Head of caudate nucleus (tissue), 42 donors: ENCODE data around the gene SLC13A4.
"Not testable (repeated sequence)": the region's sequence is repeated elsewhere in the genome, so short reads cannot be mapped to it uniquely, and the experiment has no call there.

Experiments used
- DNase-seq, 42 donors: peaks; one replicate each; pipeline versions ENCODE4 v3.0.0 to v3.0.0-alpha.2; 2020 to 2021; ENCODE audit warnings: mixed read lengths in 7 of 42
- intact Hi-C: fragments of 100-400 bp; cut with DNase I; formaldehyde crosslinking; loops from one replicate; pipeline ENCODE4 v1.15.0; 2022

SLC13A4 gene

DNA sequence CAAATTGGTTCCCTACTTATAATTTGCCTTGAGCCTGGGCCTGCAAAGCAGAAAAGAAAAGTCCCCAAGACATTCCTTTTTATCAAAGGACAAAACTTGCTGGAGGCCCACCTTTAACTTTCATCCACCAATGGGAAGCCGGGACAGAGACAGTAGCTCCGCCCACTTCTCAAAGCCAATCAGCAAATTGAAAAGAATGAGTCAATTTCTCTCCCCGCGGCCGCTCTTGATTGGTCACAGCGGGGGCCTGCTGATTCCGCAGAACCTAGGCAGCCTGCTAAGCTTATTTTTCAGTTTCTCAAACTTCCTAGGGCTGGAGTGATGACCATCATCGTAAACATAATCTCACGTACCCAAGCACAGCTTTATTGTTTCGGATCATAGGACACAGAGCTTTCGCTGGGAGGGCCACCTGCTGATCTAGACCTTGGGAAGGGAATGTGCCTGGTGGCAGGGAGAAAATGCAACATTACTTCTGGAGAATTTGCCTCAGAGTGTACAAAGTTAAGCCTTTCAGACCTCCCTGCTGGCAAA, at the start of gene SLC13A4:
Gene SLC13A4 (minus strand): TSS at position 51 of the 534 bp plus-strand sequence. CDS start 690 bp downstream, outside the sequence.
- no peak for DNase-seq
- intact Hi-C loops, result no loop called here

GRCh38 chr7:135775915-135776314, 47.9 kb upstream of the SLC13A4 start:
- intact Hi-C loops, DNase-seq: not testable (repeated sequence)

DNA sequence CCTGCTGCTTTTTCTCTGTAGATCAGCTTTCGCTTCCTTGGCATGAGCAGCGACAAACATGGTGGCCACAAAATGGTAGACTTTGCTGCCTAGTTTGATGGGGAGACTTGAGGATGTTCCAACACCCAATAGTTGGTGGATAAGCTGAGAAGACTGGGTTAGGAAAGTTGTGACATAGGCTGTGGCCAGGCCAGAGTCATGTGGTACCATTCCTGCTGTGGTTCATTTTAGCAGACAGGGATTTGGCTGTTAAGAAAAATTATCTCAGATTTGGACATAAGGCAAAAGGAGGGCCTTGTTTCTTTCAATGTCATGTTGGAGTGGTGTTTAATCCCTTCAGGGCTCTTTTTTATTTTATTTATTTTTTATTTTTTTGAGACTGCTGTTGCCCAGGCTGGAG, 47.2 kb upstream of the SLC13A4 start:
- intact Hi-C loops, result no loop called here
- DNase-seq, result peak in 1 of 42 donors; percentile 8

DNA sequence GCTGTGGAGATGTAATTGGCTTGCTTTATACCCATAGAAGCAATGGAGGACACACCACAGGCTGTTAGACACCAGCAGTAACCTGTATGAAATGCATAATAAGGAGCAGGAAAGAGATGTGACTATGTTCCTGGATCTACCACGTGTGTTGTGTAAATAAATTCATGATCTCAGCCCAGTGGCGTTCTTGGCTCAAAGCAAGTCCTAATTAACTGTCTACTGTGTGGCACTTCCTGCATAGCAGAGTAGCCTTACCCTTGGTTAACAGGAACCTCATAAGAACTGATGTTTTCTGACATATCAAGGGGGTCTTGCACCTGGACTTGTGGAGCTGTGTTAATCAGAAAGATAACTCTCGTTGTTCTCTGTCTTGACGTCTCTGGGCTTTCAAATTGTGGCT, 46.3 kb upstream of the SLC13A4 start:
- peak in 1 of 42 donors; percentile 38 for DNase-seq
- intact Hi-C loops, result no loop called here

DNA sequence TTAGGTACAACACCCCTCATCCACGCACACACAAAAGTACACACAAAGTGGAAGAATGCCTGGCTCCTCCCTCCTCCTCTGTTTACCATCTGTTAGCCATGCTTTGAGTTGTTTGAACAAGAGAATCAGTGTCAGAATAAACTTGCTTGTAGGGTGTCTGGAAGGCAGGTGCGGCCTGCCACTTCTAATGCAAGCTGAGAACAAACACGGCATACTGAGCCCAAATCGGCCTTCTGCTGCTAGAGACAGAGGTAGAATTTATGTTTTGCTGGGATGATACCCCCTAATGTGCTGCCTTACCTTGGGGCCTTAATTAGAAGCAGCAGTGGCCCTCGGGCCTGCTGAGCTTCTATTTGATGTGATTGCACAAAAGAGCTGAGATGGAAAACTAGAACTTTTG, 45.5 kb upstream of the SLC13A4 start:
- DNase-seq, result peak in 1 of 42 donors; percentile 36
- intact Hi-C loops, result no loop called here

DNA sequence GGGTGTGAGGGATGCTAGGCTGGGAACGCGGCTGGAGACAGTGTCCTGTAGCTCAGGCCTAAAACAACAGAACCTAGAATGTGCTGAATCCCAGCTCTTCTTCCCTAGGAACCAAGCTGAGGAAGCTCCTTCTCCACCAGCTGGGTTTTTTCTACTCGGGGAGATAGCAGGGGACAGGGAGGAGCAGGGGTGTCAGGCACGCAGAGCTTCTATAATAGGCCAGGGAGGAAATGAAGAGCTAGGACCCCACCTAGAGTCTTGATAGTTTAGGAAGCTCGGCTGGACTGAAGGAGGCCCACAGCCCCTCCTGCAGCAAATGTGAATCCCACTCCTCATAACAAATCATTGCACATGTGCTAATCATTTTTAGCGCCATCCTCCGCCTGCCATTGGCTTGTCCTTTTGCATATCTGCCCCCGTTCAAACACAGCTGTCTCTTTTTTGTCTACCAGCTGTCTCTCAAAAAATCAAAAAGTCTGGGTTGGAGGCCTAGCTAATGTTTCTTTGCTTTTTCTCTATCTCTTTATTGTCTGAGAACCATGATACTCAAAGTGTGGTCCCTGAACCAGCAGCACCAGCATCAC, 44.7 kb upstream of the SLC13A4 start:
- DNase-seq, result peak in 1 of 42 donors; percentile 21
- intact Hi-C loops, result no loop called here

GRCh38 chr7:135771961-135772638, 44.1 kb upstream of the SLC13A4 start:
- intact Hi-C loops, result no loop called here
- DNase-seq, result peak in 1 of 42 donors; percentile 31

- DNase-seq, result peak in 1 of 42 donors; percentile 24
Measured at GRCh38 chr7:135771051-135771450, 43.1 kb upstream of the SLC13A4 start.

DNA sequence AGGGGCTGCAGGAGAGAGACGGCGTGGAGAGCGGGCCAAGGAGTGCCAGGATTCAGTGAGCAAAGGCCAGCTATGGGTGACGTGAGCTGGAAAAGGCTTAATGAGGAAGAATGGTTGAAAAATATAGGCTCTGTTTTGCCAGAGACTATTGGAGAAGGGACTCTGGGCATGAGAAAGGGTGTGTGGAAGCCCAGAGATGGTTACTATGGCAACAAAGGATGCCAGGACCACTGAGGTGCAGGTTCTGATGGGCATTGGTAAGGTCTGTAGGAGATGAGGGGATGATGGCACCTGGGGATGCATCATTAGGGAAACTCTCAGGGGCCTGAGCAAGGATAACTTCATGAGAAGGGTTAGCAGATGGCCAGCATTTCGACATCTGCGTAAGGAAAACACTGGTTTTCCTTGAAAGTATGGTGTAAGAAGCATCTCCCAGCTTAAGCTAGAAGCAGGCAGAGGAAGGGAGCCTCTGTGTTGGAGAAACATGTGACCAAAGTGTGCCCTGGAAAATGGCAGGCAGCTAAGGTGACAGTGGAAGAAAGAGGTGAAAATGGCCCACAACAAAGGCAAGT, 42.2 kb upstream of the SLC13A4 start:
- intact Hi-C loops, result no loop called here
- peak in 1 of 42 donors; percentile 32 for DNase-seq

More at GRCh38 chr7:135771051-135771450, 43.1 kb upstream of the SLC13A4 start:
- intact Hi-C loops, result no loop called here

DNA sequence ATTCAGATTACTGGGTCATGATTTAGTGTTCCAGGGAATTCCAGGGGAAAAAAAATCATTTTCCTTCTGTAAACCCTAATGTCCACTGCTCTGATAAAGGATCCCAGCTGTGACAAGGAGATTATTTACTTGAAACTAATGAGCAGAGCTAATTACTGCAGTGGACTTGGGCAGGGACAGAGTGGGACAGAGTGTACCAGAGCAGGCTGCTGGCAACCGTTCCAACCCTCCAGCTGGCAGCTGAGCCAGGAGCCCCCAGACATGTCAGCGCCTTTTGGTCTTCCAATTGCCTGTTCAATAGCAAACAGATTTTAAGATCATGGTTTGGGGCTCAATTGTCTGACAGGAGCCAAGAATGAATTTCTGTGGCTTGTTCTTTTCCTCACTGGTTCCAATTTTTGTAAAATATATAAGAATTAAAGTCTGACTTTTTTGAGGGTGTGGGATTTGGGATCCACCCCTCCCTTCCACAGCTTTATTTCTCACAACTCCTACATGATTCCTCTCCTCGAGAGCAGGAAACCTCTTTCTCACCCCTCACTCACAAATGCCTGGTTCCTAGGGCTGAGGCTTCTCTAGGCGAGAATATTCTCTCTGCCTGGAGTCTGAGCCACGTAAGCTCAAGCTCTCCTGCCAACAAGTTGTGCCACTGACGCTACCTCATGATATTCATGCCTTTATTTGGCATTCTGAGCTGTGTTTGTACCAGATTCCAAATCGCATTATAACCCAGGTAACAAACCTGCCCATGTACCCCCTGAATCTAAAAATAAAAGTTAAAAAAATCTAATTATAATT, 41.2 kb upstream of the SLC13A4 start:
- DNase-seq, result peak in 29 of 42 donors; percentile 21 to 70 (median 46)
- intact Hi-C loops, result no loop called here

DNA sequence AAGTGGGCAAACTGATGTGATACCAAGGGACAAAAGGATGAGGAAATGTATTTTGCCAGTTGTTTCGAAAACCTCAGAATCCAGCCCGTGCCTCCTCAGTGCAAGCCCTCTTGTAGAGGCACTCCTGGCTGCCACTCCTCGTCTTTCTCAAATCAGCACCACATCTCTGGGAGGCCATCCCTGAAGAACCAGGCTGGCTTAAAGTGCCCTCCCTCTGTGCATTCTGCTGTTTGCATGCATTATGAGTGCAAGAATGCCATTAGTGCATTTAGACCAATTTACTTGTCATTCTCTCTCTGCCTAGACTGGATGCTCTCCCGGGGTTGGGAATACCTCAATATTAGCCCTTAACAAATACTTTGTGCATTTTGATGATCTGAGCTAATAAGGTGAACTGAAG, 40.5 kb upstream of the SLC13A4 start:
- intact Hi-C loops, result no loop called here
- DNase-seq, result peak in 1 of 42 donors; percentile 38

DNA sequence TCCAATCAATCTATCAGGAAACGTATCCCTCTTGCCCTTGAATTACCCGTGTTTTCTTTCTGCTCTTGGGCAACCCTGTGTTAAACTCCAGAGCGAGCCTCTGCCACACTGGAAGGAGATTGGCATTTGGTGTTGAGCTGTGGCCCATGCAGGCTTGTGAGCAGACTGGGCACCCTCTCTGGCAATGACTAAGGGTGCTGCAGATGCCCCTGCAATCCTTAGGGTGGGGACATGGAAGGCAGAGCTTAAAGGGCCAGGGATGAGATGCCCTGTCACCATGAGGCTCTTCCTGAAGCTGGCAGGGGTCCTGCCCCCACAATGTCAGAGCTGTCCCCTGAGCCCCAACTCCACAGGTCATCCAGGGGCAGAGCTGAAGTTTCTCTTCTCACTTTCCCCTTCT, 40.1 kb upstream of the SLC13A4 start:
- intact Hi-C loops, result no loop called here

DNA sequence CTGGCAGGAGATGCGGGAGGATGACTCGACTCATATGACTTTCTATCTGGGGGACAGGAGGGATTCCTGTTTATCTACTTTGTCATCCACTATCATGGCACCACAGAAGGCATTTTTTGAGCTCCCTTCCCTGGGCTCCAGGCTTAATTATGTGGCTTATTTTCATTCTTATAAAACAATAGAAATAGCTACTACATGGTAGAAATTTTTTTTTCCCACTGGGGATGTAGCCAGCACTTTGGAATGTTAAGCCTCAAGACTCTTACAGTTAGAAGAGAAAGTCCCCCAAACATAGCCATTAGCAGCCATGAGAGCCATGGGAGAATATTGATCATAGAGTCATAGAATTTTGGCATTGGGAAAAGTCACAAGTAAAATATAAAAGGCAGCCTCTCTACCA, 35.3 kb upstream of the SLC13A4 start:
- no peak for DNase-seq
- intact Hi-C loops, result no loop called here

More for the DNA sequence above, 40.1 kb upstream of the SLC13A4 start:
- peak in 1 of 42 donors; percentile 29 for DNase-seq

DNA sequence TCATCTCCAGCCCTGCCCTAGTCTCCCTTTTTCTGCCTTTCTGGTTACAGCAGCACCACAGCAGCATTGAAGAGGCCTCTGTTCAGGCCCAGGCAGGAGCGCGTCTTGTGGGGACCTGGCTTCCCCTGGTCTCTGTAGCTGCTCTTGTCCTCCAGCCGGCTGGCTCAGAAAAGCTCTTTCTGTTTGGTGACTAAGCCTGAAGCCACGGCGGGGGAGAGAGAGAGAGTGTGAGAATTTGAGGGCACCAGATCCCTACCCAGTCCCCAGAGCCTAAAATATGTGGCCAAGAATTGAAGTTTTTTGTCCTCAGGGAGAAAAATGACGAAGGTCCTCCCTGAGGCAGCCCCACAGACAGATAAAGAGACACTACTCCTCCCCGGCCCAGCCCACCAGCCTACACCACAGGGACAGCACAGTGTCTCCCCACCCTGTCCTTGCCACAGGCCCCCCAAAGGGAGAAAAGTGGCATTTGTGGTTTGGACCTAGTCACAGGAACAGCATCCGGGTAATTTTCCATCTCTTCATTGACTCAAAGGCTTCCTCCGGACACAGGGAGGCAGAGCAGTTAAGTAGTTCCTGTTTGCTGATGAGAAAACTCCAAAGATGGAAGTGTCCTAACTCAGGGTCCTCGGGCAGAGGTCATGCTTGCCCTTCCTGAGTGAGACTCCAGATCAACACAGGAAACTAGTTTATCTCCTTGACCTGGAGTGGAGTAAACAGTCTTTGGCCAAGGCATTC, 33.9 kb upstream of the SLC13A4 start:
- intact Hi-C loops, result no loop called here
- DNase-seq, result peak in 13 of 42 donors; percentile 12 to 80 (median 37)

- intact Hi-C loops, result no loop called here
- no peak for DNase-seq
Measured at GRCh38 chr7:135759532-135759931, 31.5 kb upstream of the SLC13A4 start.

- DNase-seq, result peak; percentile 33 to 91 (median 74)
- intact Hi-C loops, result no loop called here
Measured at GRCh38 chr7:135758531-135758932, 30.5 kb upstream of the SLC13A4 start.

GRCh38 chr7:135757719-135758411, 29.9 kb upstream of the SLC13A4 start:
- DNase-seq, result peak in 32 of 42 donors; percentile 13 to 70 (median 38)
- intact Hi-C loops, result no loop called here

DNA sequence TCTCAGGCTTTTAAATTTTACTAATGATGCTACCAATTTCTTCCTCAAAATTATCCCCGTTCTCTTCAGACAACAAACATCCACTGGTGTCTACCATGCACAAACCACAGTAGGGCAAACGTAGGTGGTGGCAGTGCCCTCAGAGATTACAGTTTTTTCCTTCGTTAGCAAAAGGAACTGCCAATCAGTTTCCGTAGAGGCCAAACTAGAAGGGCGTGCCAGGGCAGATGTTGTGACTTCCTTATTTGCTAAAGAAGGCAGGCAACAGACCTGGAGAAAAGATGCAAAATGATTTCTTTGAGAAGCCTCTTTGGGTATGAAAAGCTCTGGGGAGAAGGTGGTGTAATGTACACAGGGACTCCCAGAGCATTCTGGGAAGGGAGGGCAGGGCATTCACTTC, 28.2 kb upstream of the SLC13A4 start:
- intact Hi-C loops, result no loop called here
- no peak for DNase-seq
